GM19468 (cell line): ENCODE measurements around the gene CRX.
"Not testable (repeated sequence)": the region's sequence is repeated elsewhere in the genome, so short reads cannot be mapped to it uniquely, and the experiment has no call there.

Experiments
- ATAC-seq: cut with Tn5 transposase; IDR thresholded peaks from one replicate; pipeline ENCODE4 v1.9.1; 2021; ENCODE audit warnings: mild to moderate bottlenecking, moderate library complexity, moderate number of reproducible peaks; ENCODE audit not compliant: unreplicated experiment; ENCODE audit errors: extremely low read depth

The CRX gene

DNA sequence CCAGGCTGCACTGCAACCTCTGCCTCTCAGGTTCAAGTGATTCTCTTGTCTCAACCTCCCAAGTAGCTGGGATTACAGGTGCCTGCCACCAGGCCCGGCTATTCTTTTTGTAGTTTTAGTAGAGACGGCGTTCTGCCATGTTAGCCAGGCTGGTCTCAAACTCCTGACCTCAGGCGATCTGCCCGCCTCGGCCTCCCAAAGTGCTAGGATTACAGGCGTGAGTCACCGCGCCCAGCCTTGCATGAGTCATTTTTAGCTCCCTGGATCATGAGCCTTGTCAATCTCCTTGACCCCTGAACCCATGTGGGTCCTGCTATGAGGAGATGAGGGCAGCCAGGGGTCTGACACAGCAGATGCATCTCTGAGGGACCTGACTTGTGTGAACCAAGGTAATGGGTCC is 36.5 kb downstream of the CRX start:
- ATAC-seq, result not testable (repeated sequence)

DNA sequence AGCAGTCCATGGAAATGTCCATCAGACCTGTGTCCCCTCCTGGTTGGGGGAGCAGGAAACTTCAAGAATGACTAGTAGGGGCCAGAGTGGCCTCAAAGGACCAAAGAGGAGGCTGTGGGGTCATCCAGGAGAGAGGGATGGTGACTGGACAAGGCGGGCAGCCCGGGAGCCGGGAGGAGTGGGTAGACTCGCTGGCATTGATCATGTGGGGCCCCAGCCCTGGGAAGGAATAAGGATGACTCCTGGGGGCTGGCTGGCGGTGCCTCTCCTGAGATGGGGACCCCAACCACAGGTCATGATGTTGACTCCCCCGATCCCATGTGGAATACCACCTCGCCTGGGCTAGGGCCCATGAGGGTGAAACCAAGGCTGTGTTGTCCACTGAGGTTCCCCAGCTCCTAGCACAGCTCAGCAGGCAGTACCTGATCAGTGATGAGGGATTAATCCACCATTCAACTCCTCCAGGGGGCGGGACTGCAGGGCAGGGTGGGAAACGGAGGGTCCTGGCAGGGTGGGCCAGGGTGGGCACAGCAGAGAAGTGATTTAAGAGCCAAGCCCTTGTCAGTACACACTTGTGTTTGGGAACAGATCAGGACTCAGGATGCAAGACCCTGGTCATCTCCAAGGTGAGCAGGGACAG is 37.0 kb downstream of the CRX start, which contains the start of gene TPRX2:
TSS of gene TPRX2 (plus strand) at position 590 of the 640 bp plus-strand sequence. CDS start at position 602, 12 bp downstream.
- not testable (repeated sequence) for ATAC-seq

DNA sequence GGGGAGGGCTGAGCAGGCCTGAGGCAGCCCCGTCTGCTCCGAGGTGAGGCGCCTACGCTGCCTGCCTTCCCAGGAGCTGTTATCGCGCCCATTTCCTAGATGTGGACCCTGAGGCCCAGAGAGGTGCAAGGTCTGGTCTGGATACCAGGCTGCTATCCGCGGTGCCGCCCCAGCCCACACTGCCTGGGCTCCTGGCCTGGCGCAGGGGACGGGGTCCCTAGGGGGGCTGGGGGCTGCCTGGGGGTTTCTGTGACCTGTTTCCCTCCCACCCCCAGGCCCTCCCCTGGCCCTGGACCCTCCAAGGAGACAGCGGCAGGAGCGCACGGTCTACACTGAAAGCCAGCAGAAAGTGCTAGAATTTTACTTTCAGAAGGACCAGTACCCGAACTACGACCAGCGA is 38.1 kb downstream of the CRX start:
- not testable (repeated sequence) for ATAC-seq

DNA sequence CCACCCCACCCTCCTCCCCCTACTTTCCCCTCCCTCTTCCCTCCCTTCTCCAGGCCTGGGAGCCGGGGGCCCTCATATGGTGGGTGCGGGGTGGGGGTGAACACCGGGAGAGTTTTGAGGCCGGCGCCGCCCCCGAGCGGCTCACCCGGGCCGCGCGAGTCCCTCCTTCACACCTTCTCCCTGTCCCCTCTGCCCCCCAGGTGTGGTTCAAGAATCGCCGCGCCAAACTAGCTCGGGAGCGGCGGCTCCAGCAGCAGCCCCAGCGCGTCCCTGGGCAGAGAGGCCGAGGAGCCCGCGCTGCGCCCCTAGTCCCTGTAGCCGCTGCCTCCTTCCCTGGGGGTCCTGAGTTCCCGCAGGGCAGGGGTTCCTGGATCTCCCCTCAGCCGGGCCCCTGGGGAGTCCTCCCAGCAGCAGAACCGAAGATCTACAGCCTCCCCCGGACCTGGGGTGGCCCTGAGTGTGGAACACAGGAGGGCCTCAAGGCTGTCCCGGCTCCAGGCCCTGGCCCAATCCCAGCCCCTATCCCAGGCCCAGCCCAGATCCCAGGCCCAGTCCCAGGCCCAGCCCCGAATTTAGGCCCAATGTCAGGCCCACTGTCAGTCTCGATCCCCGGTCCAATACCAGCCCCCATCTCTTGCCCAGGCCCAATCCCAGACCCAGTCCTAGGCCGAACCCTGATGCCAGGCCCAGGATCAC is 39.0 kb downstream of the CRX start:
- ATAC-seq, result no peak

DNA sequence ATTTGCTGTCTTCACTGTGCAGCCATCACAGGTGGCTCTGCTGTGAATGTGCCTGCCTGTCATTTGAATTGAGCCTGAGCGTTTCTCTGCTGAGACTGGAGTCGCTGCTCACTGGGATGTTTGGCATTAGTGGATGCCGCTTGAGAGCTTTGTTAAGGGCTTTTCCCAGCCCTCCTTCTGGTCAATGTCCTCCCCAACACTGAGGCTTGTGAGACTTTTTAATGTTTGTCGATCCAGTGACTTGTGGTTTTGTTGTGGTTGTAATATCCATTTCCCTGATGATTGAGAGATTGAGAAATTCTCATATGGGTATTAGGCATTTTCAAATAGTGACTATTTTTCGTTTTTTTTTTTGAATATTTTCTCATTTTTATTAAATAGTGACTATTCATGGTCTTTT is 39.9 kb downstream of the CRX start:
- no peak for ATAC-seq

DNA sequence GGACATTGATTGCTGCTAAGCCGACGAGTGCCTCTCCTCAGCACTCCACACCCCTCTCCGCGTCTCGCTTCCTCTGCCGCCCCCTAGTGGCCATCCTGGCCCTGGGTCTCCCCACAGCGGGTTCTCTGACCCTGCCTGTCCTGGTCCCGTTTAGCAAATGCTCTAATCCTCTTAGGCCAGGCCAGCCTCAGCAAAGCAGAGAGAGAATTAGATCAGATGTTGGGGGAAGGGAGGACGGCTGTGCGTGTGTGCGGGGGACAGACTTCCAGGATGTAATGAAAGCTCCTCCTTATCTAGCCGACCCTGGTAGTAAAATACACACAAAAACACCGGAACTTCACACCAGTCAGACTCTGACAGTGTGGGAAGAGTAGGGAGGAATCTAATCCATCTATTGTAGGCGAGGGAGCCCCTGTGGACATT is 41.8 kb downstream of the CRX start:
- no peak for ATAC-seq

DNA sequence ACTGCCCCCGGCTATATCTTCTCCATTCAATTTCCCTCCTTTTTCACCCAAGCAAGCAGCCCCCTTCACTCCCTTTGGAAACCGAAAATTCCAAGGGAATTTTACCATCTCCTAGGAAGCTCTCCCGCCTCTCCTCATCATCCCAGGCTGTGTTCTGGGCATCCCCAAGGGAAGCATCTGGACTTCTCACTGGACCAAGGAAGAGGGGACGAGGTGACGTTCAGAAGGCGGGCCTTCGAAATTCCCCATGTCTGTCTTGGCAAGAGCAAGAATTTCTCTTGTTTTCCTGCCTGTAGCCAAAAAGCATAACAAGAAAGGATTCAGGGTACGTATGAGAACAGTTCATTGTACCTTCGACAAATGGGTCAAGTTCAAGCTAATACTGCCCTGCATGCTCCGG is 43.4 kb downstream of the CRX start:
- ATAC-seq, result no peak

DNA sequence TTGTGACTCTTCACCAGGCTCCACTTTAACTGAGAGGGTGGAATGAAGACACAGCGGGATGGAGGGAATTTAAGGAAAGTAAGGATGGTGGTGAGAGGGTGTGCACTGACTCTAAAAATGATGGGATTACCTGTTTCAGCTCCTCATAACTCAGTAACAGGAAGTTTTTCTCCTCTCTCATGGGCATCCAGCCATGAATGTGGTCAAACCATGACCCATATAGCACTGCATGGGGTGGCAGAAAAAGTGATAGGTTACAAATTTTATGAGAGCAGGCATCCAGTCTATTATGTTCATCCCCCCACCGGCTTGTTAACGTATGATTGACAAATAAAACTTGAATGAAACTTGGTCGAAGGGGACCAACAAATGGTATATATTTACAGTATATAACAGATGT is 57.2 kb downstream of the CRX start:
- no peak for ATAC-seq

DNA sequence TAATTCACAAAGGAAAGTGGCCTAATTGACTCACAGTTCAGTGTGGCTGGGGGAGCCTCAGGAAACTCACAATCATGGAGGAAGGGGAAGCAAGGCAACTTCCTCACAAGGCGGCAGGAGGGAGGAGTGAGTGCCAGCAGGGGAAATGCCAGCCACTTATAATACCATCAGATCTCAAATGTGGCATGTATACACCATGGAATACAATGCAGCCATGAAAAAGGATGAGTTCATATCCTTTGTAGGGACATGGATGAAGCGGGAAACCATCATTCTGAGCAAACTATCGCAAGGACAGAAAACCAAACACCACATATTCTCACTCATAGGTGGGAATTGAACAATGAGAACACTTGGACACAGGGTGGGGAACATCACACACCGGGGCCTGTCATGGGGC is 57.6 kb downstream of the CRX start:
- not testable (repeated sequence) for ATAC-seq

DNA sequence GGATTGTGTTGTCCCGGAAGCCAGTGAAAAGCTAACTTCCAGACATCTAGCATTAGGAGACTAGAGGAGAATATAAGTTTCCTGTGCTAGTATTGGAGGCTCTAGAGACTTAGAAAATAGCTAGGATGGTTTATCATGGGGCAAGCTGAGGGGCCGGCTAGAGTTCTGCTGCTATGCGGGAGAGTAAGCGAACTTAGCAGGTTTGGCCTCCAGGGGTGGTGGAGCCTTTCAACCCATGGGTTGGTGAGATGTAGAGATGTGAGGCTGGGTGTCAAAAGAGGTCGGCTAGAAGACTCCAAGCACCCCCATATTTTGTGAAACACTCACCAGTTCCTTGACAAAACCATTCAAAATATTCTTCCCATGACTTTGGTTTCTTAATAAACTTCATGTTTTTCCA is 60.0 kb downstream of the CRX start:
- ATAC-seq, result no peak

DNA sequence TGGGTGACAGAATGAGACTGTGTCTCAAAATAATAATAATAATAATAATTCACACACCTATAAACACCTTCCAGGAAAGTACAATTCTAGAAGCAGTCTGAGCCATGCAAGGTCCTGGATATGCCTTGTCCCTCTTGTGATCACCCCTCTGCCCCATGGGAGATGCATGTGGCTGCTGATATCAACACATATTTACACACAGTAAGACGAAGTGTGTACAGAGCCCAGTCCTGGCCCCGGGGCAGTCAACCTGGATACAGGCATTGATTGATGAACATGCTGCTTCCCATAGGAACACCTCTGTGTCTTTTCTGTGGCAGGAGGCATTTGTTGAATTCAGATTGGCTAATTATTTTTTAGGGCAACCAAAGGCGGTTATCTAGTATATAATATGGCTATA is 61.2 kb downstream of the CRX start:
- ATAC-seq, result no peak

DNA sequence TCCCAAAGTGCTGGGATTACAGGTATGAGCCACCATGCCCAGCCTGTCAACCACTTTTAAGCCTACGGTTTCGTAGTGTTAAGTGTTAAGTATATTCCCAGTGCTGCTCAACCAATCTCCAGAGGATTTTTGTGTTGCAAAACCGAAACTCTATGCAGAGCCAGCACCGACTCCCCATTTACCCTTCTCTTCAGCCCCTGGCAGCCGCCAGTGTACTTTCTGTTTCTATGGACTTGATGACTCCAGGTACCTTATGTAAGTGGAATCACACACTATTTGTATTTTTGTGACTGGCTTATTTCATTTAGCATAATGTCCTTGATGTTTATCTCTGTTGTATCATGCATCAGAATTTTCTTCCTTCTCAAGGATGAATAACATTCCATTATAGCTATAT is 63.3 kb downstream of the CRX start:
- ATAC-seq, result no peak

DNA sequence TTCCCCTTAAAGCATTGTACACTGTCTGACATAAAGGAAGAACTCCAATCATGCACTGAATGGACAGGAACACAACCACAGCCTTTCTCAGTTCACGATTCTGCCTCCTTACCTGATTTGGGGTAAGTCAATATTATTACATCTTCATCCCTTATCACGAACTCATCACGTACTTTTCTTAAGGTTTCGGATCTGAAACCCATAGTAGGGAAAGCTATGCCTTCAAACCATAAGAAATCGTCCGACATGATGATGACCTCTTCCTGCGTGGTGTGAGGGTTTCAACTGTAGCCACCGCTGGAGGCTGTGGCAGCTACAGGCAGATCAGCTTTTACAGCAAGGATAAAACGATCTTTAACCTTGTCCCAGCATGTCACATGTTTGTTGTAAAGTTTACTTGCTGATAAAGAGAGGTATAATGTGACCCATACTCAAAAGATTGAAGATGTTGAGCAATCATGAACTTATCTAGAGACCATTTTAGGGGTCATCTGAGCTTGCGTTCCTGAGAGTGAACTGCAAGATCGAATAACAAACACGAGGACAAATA is 64.3 kb downstream of the CRX start, which contains the start of gene SULT2A1:
TSS of gene SULT2A1 (minus strand) at position 306 of the 550 bp plus-strand sequence. CDS start at position 248, 58 bp downstream.
- no peak for ATAC-seq

DNA sequence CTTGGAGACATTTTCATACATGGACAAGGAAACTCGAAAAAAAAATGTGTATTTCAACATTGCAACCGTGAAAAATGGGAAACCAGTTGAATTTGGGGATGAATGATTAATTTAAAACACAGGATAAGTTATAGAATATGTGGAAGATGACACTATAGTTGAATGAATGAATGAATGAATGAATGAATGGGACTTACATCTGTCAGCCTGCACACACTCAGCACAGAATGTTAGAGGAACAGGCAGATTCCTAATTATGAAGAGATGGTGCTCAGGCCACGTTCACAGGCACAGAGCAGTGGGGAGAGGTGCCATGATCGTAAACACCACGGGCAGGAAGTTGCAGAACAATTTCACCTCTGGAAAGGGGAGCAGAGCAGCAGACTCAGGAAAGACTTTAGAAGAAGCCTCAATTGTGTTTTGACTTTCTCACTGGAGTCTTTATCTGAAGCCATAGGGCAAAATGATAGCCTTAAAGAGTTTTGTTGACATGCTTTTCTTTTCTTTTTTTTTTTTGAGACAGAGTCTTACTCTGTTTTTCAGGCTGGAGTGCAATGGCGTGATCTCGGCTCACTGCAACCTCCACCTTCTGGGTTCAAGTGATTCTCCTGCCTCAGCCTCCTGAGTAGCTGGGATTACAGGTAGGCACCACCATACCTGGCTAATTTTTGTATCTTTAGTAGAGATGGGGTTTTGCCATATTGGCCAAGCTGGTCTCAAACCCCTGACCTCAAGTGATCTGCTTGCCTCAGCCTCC is 69.3 kb downstream of the CRX start:
- no peak for ATAC-seq

DNA sequence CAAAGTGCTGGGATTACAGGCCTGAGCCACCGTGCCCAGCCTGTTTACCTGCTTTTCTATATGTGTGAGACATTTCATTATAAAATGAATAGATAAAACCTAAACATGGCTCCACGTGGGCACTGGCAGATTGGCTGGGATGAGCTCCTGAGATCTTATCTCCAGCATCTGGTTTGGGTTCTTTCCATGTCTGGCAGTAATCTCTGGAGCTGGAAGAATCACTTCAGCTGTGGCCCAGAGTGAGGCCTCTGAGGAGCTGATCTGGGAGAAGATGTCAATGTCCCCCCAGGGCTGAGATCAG is 69.8 kb downstream of the CRX start:
- ATAC-seq, result no peak

DNA sequence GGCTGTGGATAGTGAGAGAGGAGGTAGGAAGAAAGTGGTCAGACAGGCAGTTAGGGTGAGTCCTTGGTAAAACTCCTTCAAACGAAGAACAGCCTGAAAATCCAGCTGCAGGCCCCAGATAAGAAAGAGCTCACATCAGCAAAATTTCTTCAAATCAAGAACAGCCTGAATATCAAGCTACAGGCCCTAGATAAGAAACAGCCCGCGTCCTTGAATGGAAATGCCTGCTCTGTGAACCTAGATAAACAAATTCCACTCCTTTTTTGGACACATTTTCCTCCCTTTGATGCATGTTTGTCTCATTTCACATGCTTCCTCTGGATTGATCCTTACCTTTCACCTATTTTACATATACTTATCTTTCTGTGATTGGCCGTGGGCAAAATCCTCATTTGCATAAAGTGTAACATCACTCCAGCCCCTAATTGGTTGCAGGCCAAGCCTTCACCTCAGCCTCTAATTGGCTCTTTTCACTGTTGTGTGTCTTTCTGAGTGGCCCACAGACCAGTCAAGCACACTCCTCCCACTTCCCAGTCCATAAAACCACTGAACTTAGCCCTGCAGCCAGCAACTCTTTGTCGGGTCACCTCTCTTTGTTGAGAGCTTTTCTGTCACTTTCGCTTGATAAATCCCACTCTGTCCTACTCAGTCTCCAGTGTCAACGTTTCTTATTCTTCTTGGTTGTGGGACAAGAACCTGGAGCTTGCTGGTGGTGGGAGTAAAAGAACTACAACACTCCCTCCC is 70.4 kb downstream of the CRX start:
- no peak for ATAC-seq
